Ovary (tissue), 3 donors: ENCODE results near the gene CST7.
"Not testable (repeated sequence)": the region's sequence is repeated elsewhere in the genome, so short reads cannot be mapped to it uniquely, and the experiment has no call there.

Experiments
- EP300 ChIP-seq: sonication (generic); formaldehyde crosslinking; IDR thresholded peaks from one replicate; pipeline ENCODE4 v1.6.1; 2017; ENCODE audit warnings: antibody characterized with exemption
- POLR2A ChIP-seq: fragments of 450-650 bp; IDR thresholded peaks from one replicate; pipeline ENCODE4 v1.6.1; 2017; ENCODE audit warnings: antibody characterized with exemption, mild to moderate bottlenecking, moderate library complexity
- TF ChIP-seq, protein P1 (sequence below), 3 donors: fragments of 450-650 bp in 2 of 3; fragments of 200-600 bp in 1 of 3; IDR thresholded peaks; one replicate each; pipeline versions ENCODE4 v1.5.1 to v1.8.0; 2016 to 2022; ENCODE audit warnings: antibody characterized with exemption in 3 of 3, mild to moderate bottlenecking in 1 of 3
- donor health status: DM: no; HTN: no; CAD: no.

DNA sequence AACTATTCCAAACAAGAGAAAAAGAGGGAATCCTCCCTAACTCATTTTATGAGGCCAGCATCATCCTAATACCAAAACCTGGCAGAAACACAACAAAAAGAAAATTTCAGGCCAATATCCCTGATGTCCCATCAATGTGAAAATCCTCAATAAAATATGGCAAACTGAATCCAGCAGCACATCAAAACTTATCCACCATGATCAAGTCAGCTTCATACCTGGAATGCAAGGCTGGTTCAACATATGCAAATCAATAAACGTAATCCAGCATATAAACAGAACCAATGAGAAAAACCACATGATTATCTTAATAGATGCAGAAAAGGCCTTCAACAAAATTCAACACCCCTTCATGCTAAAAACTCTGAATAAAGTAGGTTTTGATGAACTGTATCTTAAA, 2.7 kb upstream of the CST7 start:
- not testable (repeated sequence) for TF ChIP-seq POLR2A, EP300
- TF ChIP-seq, protein P1, sequence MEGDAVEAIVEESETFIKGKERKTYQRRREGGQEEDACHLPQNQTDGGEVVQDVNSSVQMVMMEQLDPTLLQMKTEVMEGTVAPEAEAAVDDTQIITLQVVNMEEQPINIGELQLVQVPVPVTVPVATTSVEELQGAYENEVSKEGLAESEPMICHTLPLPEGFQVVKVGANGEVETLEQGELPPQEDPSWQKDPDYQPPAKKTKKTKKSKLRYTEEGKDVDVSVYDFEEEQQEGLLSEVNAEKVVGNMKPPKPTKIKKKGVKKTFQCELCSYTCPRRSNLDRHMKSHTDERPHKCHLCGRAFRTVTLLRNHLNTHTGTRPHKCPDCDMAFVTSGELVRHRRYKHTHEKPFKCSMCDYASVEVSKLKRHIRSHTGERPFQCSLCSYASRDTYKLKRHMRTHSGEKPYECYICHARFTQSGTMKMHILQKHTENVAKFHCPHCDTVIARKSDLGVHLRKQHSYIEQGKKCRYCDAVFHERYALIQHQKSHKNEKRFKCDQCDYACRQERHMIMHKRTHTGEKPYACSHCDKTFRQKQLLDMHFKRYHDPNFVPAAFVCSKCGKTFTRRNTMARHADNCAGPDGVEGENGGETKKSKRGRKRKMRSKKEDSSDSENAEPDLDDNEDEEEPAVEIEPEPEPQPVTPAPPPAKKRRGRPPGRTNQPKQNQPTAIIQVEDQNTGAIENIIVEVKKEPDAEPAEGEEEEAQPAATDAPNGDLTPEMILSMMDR (IDR thresholded peaks at IDR 0.05): not testable (repeated sequence)
